Activated CD8-positive, alpha-beta memory T cell treated with anti-CD3 and anti-CD28 coated beads for 36 hours (primary cell): ENCODE data around the gene MICALL2. TPM values are rescaled to one million over a fixed set of nuclear protein-coding genes. Genes with fewer than 3 reads are reported as not detected.

Experiments used
- CTCF ChIA-PET: fragments of 350-600 bp; sonication (Branson Sonifier 250); formaldehyde crosslinking; loops from one replicate; lab custom pipeline; 2021; ENCODE audit warnings: antibody characterized with exemption; lab: Charles Lee
- POLR2A ChIA-PET: fragments of 350-600 bp; sonication (Branson Sonifier 250); formaldehyde crosslinking; loops from one replicate; lab custom pipeline; 2021; ENCODE audit warnings: antibody characterized with exemption; lab: Charles Lee
- total RNA-seq, 2 experiments: library from RNA; stranded (reverse); gene quantifications; one replicate each; pipeline ENCODE4 v1.2.3, GENCODE V29; 2021

The MICALL2 gene
- total RNA-seq, 2 experiments from 2014 or later, result 2.3 to 5.2 TPM

- CTCF ChIA-PET, result no interaction called here
Measured at GRCh38 chr7:1494866-1495563, 35.7 kb upstream of the MICALL2 start.

GRCh38 chr7:1494447-1494846 lies 35.2 kb upstream of the MICALL2 start:
- ChIA-PET POLR2A (no interaction called here), CTCF (no interaction called here)

More at GRCh38 chr7:1494866-1495563, 35.7 kb upstream of the MICALL2 start:
- POLR2A ChIA-PET, result no interaction called here

- ChIA-PET POLR2A (no interaction called here), CTCF (no interaction called here)
Measured at GRCh38 chr7:1493571-1493970, 34.3 kb upstream of the MICALL2 start.

- ChIA-PET CTCF (no interaction called here), POLR2A (no interaction called here)
Measured at GRCh38 chr7:1493129-1493528, 33.9 kb upstream of the MICALL2 start.

GRCh38 chr7:1492640-1493039 lies 33.4 kb upstream of the MICALL2 start:
- POLR2A ChIA-PET, result no interaction called here
- CTCF ChIA-PET, result no interaction called here

GRCh38 chr7:1492221-1492620 lies 33.0 kb upstream of the MICALL2 start:
- ChIA-PET CTCF (no interaction called here), POLR2A (no interaction called here)

- CTCF ChIA-PET, result interaction anchor here (1.2 kb wide), 1 partner anchor 17 kb away, joined by 3 read pairs; no protein-coding TSS in a partner anchor
- POLR2A ChIA-PET, result no interaction called here
Measured at GRCh38 chr7:1490837-1491236, 31.6 kb upstream of the MICALL2 start.

GRCh38 chr7:1489336-1489735 lies 30.1 kb upstream of the MICALL2 start:
- ChIA-PET CTCF (no interaction called here), POLR2A (no interaction called here)

- ChIA-PET CTCF (interaction anchor here (0.6 kb wide), 1 partner anchor 87 kb away, joined by 3 read pairs; no protein-coding TSS in a partner anchor), POLR2A (no interaction called here)
Measured at GRCh38 chr7:1488016-1488415, 28.7 kb upstream of the MICALL2 start.

- POLR2A ChIA-PET, result no interaction called here
- CTCF ChIA-PET, result no interaction called here
Measured at GRCh38 chr7:1487466-1487865, 28.2 kb upstream of the MICALL2 start.

GRCh38 chr7:1486571-1486970 lies 27.3 kb upstream of the MICALL2 start:
- ChIA-PET CTCF (interaction anchor here (1.2 kb wide), 1 partner anchor 12 kb away, joined by 3 read pairs; no protein-coding TSS in a partner anchor), POLR2A (no interaction called here)

- ChIA-PET CTCF (interaction anchor here (1.2 kb wide), 1 partner anchor 11 kb away, joined by 3 read pairs; no protein-coding TSS in a partner anchor), POLR2A (no interaction called here)
Measured at GRCh38 chr7:1485156-1485555, 25.9 kb upstream of the MICALL2 start.

GRCh38 chr7:1484569-1484968 lies 25.3 kb upstream of the MICALL2 start:
- ChIA-PET POLR2A (no interaction called here), CTCF (interaction anchor here (0.6 to 1.5 kb wide), 2 partner anchors 11 to 702 kb away, joined by 4 to 6 read pairs; no protein-coding TSS in a partner anchor)

GRCh38 chr7:1483536-1484505 lies 24.6 kb upstream of the MICALL2 start:
- ChIA-PET CTCF (interaction anchor here (0.7 to 1.5 kb wide), 2 partner anchors 10 to 308 kb away, joined by 3 to 6 read pairs; no protein-coding TSS in a partner anchor), POLR2A (no interaction called here)

GRCh38 chr7:1483079-1483478 lies 23.8 kb upstream of the MICALL2 start:
- CTCF ChIA-PET, result no interaction called here

GRCh38 chr7:1481300-1481699 lies 22.0 kb upstream of the MICALL2 start:
- CTCF ChIA-PET, result no interaction called here
- POLR2A ChIA-PET, result no interaction called here

More at GRCh38 chr7:1483079-1483478, 23.8 kb upstream of the MICALL2 start:
- POLR2A ChIA-PET, result no interaction called here

GRCh38 chr7:1480670-1481069 lies 21.4 kb upstream of the MICALL2 start:
- POLR2A ChIA-PET, result no interaction called here
- CTCF ChIA-PET, result no interaction called here

GRCh38 chr7:1479287-1479686 lies 20.0 kb upstream of the MICALL2 start:
- POLR2A ChIA-PET, result no interaction called here
- CTCF ChIA-PET, result no interaction called here

- ChIA-PET POLR2A (no interaction called here), CTCF (no interaction called here)
Measured at GRCh38 chr7:1478480-1478879, 19.2 kb upstream of the MICALL2 start.

- CTCF ChIA-PET, result no interaction called here
- POLR2A ChIA-PET, result no interaction called here
Measured at GRCh38 chr7:1476859-1477258, 17.6 kb upstream of the MICALL2 start.
